Muscle layer of colon (tissue), 2 donors: ENCODE measurements around the gene IVD.

Experiments used
- H3K27ac ChIP-seq: one replicate; pipeline ENCODE4 v1.7.0; 2013; ENCODE audit warnings: low read depth, mild to moderate bottlenecking, low read length, moderate library complexity
- H3K27me3 ChIP-seq, 2 donors: one replicate each; pipeline ENCODE4 v1.7.0; 2013; ENCODE audit warnings: low read length in 2 of 2, mild to moderate bottlenecking in 2 of 2; ENCODE audit not compliant: insufficient read depth in 2 of 2, control insufficient read depth in 1 of 2
- H3K36me3 ChIP-seq: one replicate; pipeline ENCODE4 v1.7.0; 2013; ENCODE audit warnings: mild to moderate bottlenecking, low read length; ENCODE audit not compliant: insufficient read depth
- H3K4me1 ChIP-seq: one replicate; pipeline ENCODE4 v1.7.0; 2013; ENCODE audit warnings: mild to moderate bottlenecking, low read length; ENCODE audit not compliant: insufficient read depth
- H3K4me3 ChIP-seq, 2 donors: one replicate each; pipeline ENCODE4 v1.7.0; 2013; ENCODE audit warnings: low read length in 2 of 2, low read depth in 1 of 2, mild to moderate bottlenecking in 1 of 2, moderate library complexity in 1 of 2
- H3K9ac ChIP-seq: one replicate; pipeline ENCODE4 v1.7.0; 2013; ENCODE audit warnings: low read length
- H3K9me3 ChIP-seq: one replicate; pipeline ENCODE4 v1.7.0; 2013; ENCODE audit warnings: mild to moderate bottlenecking, low read length
- donor health status: abdominal sarcoma.
- donor health status: Adenocarcinoma of cecum.

Gene IVD

DNA sequence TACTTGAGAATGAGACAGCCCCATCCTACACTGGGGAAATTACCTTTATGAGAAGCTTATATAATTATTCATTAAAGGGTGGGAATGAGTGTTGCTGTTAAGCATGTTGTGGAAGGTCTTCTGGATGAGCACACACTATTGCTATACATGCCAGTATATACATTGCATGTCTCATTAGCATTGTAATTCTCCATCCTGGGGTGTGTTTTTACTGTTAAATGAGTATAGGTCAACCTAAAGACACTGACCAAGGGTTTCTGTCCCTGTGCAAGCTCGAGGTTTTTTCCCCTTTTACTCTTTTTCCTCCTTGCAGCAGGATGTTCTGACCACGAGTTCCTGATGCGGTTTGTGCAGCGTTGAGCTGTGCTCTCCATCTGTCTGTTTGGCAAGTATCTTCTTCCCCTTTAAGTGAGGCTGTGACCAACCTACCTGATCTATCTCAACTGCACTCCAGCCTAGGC, 7.2 kb upstream of the IVD start:
- Histone ChIP-seq H3K9ac (no peak overlapping the region), H3K36me3 (peaks cover 6% of the 10 kb centered on the region), H3K27ac (no peak overlapping the region), H3K4me1 (no peaks in the 10 kb centered on the region), H3K4me3 (no peak overlapping the region), H3K27me3 (no peaks in the 10 kb centered on the region), H3K9me3 (no peaks in the 10 kb centered on the region)

GRCh38 chr15:40399370-40399769, 6.2 kb upstream of the IVD start:
- Histone ChIP-seq H3K27me3 (no peaks in the 10 kb centered on the region), H3K4me3 (no peak overlapping the region), H3K9me3 (no peaks in the 10 kb centered on the region), H3K27ac (no peak overlapping the region), H3K36me3 (no peaks in the 10 kb centered on the region), H3K9ac (no peak overlapping the region), H3K4me1 (no peaks in the 10 kb centered on the region)

DNA sequence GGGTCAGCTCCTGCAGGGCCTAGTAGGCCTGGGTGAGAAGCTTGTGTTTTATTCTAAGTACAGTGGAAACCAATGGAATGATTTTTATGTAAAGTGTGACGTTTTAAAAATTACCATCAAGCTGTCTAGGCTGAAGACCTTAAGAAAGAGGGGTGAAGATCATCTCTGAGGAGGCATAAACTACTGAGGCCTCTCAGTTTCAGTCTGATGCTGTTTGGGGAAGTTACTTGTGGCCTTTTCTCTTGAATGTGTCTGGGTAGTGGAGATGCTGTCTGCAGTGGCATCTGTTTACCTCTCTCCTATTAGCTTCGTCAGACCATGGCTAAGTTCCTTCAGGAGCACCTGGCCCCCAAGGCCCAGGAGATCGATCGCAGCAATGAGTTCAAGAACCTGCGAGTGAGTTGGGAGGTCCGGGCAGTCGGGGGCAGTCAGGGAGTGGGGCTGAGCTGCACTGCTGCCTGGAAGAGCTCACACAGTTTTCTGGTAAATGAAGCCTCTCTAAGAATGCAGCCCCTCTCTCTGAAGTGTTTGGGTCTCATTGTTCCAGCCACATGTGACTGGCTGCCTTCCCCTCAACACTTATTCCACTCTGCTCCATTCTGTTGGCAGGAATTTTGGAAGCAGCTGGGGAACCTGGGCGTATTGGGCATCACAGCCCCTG, 1.9 kb downstream of the IVD start:
- H3K4me3 ChIP-seq: no peak overlapping the region
- H3K9ac ChIP-seq: no peak overlapping the region
- peaks cover 20% of the 10 kb centered on the region for H3K4me1 ChIP-seq
- no peak overlapping the region for H3K27ac ChIP-seq
- no peaks in the 10 kb centered on the region for H3K9me3 ChIP-seq
- H3K36me3 ChIP-seq: peaks cover 35% of the 10 kb centered on the region
- no peaks in the 10 kb centered on the region for H3K27me3 ChIP-seq

DNA sequence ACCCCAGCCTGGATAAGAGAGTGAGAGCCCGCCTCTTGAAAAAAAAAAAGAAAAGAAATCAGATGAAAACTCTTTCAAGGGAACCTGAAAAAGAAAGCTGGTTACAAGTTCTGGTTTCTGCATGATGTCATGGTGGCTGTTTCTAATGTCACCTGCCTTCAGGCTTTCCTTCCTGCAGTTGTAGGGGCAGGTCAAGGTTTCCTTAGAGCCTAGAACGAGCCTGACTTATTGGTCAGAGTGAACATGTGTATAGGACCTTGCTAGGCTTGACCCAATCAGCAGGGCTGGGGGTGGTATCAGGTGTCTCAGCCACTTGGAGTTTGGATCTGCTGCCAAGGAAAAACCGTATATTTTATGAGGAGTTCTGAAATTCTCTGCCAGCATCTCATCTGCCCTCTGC, 3.8 kb downstream of the IVD start:
- Histone ChIP-seq H3K4me3 (no peak overlapping the region), H3K9ac (no peak overlapping the region), H3K4me1 (peaks cover 20% of the 10 kb centered on the region), H3K27ac (no peak overlapping the region), H3K9me3 (no peaks in the 10 kb centered on the region), H3K27me3 (no peaks in the 10 kb centered on the region), H3K36me3 (peaks cover 45% of the 10 kb centered on the region)

DNA sequence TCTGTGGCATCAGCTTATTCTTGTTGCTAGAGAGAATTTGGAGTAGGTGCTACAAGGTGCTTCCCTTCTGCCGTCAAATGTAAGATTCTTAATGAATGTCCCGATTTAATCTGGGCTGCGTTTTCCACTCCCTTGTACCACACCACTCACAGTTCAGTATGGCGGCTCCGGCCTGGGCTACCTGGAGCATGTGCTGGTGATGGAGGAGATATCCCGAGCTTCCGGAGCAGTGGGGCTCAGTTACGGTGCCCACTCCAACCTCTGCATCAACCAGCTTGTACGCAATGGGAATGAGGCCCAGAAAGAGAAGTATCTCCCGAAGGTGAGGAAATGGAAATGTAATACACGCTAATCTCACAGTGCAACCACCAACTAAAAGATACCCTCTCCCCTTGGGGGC, 4.9 kb downstream of the IVD start:
- H3K4me1 ChIP-seq: peaks cover 14% of the 10 kb centered on the region
- no peaks in the 10 kb centered on the region for H3K9me3 ChIP-seq
- H3K27ac ChIP-seq: no peak overlapping the region
- H3K9ac ChIP-seq: no peak overlapping the region
- no peaks in the 10 kb centered on the region for H3K27me3 ChIP-seq
- peaks cover 47% of the 10 kb centered on the region for H3K36me3 ChIP-seq
- no peak overlapping the region for H3K4me3 ChIP-seq

DNA sequence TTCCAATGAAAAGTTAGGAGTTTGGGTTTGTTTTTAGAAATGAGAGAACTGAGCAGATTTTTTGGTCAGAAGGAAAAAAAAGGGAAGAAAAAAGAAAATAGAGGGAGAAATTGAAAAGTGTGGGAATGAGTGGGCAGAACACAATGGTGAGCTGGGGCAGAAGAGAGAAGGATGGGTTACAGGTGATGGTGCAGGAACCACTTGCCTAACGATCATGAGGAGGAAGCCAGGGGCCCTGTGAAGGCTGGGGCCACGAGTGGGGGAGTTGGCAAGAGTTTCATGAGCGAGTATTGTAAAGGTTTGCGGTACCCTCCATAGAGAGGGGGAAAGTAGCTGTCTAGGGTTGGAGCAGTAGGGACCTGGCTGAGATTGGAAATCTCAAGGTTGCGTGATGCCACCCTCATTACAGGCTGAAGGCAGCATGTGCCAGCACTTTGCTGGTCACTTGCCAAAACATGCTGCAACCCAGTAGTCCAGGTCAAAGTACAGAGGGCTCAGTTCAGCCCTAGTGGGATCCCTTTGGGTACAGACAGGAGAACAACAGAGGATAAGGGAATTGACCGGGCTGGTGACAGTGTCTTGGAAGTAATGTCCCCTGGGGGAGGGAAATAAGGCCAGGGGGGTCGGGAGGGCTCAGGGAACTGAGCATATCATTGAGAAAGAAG, 6.6 kb downstream of the IVD start:
- Histone ChIP-seq H3K36me3 (peaks cover 55% of the 10 kb centered on the region), H3K9ac (no peak overlapping the region), H3K4me1 (peaks cover 1% of the 10 kb centered on the region), H3K9me3 (no peaks in the 10 kb centered on the region), H3K4me3 (no peak overlapping the region), H3K27me3 (no peaks in the 10 kb centered on the region), H3K27ac (no peak overlapping the region)

DNA sequence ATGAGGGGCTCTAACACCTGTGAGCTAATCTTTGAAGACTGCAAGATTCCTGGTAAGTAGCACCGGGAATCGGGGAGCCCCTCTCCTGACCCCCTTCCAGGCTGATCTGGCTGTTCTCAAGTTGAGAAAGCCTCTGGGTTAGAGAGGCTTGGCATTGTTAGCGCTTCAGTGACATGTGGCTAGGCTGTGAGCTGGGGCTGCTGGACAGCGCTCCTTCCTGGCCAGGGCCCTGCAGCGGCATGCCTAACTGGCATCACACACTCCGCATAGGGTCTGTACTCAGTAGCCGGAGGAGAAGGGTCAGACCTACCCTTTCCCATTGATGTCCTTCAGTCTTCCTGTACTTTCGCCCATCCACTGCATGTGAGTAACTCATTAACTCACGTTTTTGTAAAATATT, 7.4 kb downstream of the IVD start:
- peaks cover 58% of the 10 kb centered on the region for H3K36me3 ChIP-seq
- H3K4me1 ChIP-seq: no peaks in the 10 kb centered on the region
- no peak overlapping the region for H3K4me3 ChIP-seq
- H3K9ac ChIP-seq: no peak overlapping the region
- no peaks in the 10 kb centered on the region for H3K27me3 ChIP-seq
- H3K9me3 ChIP-seq: no peaks in the 10 kb centered on the region
- H3K27ac ChIP-seq: no peak overlapping the region

GRCh38 chr15:40414816-40415215, 9.2 kb downstream of the IVD start:
- Histone ChIP-seq H3K36me3 (peaks cover 50% of the 10 kb centered on the region), H3K9ac (no peak overlapping the region), H3K27me3 (no peaks in the 10 kb centered on the region), H3K4me3 (no peak overlapping the region), H3K4me1 (no peaks in the 10 kb centered on the region), H3K9me3 (no peaks in the 10 kb centered on the region), H3K27ac (no peak overlapping the region)

- H3K36me3 ChIP-seq: peaks cover 47% of the 10 kb centered on the region
- no peaks in the 10 kb centered on the region for H3K4me1 ChIP-seq
- H3K27me3 ChIP-seq: no peaks in the 10 kb centered on the region
- H3K9ac ChIP-seq: no peak overlapping the region
- no peaks in the 10 kb centered on the region for H3K9me3 ChIP-seq
- H3K4me3 ChIP-seq: no peak overlapping the region
- H3K27ac ChIP-seq: no peak overlapping the region
Measured at GRCh38 chr15:40415226-40415625, 9.6 kb downstream of the IVD start.

- H3K4me1 ChIP-seq: peaks cover 5% of the 10 kb centered on the region
- H3K9me3 ChIP-seq: no peaks in the 10 kb centered on the region
- H3K4me3 ChIP-seq: no peak overlapping the region
- no peak overlapping the region for H3K27ac ChIP-seq
- H3K36me3 ChIP-seq: peaks cover 38% of the 10 kb centered on the region
- no peaks in the 10 kb centered on the region for H3K27me3 ChIP-seq
- H3K9ac ChIP-seq: no peak overlapping the region
Measured at GRCh38 chr15:40416056-40416455, 10.5 kb downstream of the IVD start.

DNA sequence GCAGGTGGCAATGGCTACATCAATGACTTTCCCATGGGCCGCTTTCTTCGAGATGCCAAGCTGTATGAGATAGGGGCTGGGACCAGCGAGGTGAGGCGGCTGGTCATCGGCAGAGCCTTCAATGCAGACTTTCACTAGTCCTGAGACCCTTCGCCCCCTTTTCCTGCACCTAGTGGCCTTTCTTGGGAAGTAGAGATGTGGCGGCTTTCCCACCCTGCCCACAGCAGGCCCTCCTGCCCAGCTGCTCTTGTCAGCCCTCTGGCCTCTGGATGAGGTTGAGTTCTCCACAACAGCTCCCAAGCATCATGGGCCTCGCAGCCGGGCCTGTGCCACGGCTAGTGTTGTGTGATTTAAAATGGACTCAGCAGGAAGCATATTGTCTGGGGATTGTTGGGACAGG, 12.5 kb downstream of the IVD start:
- no peak overlapping the region for H3K9ac ChIP-seq
- H3K27ac ChIP-seq: no peak overlapping the region
- H3K4me3 ChIP-seq: no peak overlapping the region
- peaks cover 13% of the 10 kb centered on the region for H3K4me1 ChIP-seq
- H3K36me3 ChIP-seq: peaks cover 29% of the 10 kb centered on the region
- H3K9me3 ChIP-seq: no peaks in the 10 kb centered on the region
- no peaks in the 10 kb centered on the region for H3K27me3 ChIP-seq
